Measurements from ENCODE around the gene PTGES2.
A peak's percentile ranks its signal among the peaks of the same experiment; 100 is the strongest.
"Not testable (repeated sequence)": the region's sequence is repeated elsewhere in the genome, so short reads cannot be mapped to it uniquely, and the experiment has no call there.

Gene PTGES2

DNA sequence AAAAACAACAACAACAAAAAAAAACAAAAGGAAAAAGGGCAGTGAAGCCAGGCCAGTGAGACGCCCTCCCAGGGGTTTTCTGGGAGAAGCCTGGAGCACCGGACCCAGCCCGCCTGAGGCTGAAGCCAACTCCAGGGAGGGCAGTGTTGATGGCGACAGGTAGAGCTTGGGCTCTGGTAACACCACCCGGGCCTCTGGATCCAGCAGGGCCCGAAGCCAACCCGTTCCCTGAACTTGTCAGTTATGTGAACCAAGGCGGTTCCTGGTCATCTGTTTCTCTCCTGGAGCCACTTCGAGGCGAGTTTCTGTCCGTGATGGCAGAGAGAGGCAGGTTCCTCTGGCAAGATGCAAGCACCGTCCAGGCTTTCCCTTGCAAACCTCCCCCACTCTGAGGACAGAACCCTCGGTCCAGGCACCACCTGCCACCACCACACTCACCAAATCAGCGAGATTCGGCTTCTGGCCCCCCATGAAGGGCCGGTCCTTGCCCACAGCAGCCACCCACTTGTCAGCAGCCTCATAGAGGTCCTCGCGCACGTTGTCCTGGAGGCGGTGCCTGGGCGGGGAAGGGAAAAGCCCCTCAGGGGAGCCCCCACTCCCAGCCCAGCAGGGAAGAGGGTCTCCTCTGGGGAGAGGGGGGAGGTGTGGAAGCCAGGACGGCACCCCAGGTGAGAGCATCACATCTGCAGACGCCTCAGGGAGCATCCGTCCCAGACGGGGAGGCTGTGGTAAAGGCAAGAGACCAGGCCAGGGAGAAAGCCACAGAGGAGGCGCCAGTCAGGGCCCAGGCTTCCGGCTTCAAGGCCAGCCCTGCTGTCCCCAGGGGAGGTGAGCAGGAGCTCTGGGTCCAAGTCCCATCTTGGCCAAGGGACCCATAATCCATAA lies 5.4 kb downstream of the PTGES2 start:
- Histone ChIP-seq H3K4me3 (no peak overlapping the region), H3K27ac (no peak overlapping the region)

DNA sequence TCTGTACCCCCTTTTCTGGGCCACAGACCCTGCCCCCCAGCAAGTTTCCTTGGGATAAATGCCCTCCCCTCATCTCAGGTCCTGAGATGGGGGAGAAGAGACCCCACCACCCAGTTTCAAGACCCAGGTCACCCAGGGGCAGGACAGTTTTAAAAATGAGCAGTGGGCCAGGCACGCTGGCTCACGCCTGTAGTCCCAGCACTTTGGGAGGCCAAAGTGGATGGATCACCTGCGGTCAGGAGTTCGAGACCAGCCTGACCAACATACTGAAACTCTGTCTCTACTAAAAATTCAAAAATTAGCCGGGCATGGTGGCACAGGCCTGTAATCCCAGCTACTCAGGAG lies 6.1 kb downstream of the PTGES2 start:
- Histone ChIP-seq H3K27ac (no peak overlapping the region), H3K4me3 (no peak overlapping the region)

DNA sequence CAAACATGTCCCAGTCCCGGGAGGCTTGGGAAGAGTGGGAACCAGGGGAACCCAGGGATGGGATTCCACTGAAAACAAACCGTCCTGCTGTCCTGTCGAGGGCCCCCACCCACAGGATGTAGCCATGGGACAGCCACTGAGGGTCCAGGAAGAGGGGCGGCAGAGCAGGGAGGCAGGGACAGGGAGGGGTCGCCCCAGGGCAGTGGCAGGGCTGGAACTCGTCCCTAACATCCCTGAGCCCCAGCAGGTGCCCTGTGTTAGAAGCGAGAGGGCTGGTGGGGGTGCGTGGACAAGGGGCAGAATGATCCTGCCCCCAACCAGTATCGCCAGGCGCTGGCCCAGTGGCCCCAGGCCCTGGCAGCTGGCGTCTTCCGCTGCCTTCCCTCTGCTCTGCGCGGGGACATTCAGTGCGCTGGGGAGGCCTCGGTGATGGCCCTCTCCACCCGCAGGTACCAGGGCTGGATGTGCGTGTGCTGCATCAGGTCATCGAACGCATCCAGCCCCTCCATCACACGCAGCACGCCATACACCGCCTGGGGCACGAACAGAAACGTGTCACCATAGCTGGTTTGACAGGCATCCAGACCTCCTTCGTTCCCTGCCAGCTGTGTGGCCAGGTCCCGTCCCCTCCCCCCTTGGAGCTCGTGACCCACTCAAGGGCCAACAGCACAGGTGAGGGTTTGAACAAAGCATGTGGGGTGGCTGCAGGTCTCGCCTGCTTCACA lies 6.6 kb downstream of the PTGES2 start:
- Histone ChIP-seq H3K27ac (no peak overlapping the region), H3K4me3 (no peak overlapping the region)

DNA sequence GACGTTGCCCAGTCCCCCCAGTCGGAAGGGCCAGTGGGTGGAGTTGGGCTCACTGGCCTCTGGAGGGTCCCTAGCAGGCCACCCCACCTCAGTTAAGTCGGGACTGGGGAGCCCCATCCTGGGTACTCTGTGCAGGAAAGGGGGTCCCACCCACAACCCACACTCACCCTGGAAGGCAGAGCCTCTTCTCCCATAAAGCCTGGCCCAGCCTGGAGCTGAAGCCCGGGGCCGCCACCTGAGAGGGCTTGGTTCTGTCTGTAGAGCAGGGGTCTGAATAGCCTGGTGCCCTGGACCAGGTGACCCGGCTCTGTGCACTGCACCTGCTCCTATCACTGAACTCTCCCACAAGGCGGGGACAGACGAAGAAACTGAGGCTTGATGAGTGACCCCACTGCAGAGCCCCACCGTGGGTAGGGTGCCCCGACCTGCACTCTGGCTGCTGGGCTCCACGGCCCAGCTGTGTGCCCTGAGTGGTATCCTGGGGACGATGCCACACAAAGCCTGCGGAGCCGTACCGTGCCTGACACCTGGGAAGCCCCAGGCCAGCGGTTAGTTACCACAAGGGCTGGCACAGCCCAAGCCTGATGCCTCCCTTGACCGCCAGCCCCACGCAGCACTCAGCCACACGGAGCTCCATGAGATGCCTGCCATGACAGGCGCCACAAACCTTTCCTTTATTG lies 7.3 kb downstream of the PTGES2 start:
- no peak overlapping the region for H3K4me3 ChIP-seq
- H3K27ac ChIP-seq = no peak overlapping the region

DNA sequence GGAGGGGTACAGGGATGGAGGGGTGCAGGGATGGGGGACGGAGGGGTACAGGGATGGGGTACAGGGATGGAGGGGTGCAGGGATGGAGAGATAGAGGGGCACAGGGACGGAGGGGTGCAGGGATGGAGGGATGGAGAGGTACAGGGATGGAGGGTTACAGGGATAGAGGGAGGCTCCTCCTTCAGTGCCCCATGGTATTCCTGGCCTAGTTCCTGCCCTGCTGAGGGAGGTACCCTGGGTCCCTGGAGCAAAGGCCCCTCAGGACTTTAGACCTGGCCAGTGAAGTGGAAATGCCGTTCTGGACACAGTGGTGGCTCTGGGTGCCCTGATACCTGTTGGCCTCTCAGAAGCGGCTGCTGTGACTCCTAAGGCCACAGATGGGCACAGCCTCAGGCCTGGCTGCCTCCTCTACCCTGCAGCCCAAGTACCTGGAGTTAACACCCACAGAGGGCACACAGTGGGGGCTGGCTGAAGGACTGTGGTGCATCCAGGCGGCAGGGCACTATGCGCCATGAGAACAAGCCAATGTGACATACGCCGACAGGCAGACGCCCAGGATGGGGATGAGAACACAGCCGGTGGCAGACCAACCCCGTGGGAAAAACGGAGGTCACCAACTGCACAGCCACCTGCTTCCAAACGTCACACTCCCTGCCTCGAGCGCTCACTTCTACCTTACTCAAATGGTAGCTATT lies 8.4 kb downstream of the PTGES2 start:
- Histone ChIP-seq H3K27ac (no peak overlapping the region), H3K4me3 (no peak overlapping the region)

DNA sequence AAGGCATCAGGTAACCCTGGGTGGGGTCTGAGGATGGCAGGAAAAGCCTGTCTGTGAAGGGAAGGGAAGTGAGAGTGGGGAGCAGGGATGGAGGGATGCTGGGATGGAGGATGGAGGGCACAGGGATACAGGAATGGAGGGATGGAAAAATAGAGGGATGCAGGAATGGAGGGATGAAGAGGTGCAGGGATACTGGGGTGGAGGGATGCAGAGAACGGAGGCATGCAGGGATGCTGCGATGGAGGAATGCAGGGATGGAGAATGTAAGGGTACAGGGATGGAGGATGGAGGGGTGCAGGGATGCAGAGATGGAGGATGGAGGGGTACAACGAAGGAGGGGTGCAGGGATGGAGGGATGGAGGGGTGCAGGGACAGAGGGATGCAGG lies 9.1 kb downstream of the PTGES2 start:
- Histone ChIP-seq H3K27ac (no peak overlapping the region), H3K4me3 (no peak overlapping the region)

DNA sequence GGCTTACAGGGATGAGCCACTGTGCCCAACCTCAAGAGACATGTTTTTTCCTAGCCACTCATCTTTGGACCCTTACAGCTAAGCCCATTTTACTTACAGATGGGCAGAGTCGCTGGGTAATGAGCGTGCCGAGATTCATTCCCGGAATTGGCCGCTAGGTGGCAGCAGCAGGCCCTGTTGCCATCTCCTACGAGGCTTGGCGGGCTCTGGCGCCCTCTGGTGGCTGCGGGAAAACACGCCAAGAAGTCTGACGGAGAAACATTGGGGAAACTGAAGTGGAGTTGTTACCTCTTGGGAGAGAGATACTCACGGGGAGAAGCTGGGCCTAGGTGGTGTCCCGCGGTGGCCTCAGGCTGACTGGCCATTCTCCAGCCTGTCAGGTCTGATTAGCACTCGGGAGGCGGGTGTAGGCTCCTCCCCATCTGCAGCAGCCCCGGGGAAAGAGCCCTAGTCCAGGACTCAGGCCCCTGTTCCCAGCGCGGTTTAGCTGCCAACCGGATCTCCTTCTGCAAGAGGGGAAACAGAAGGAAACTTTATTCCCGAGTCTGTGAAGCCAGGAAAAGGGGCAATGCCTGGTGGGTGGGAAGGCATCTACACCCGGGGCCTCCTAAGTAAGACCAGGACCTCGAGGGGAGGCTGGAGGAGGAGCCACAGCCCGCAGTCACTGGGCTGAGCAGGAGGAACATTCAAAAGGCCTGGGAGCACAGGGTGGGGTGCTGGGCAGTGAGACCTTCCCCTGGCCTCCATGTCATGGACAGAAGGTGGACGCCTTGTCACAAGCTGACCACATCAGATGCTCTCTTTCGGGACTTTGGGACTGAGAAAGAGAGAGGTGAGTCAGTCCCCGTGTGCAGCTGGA lies 9.7 kb downstream of the PTGES2 start:
- H3K27ac ChIP-seq = peak overlapping the region in 1 of 21 experiments; percentile 0
- H3K4me3 ChIP-seq = no peak overlapping the region

DNA sequence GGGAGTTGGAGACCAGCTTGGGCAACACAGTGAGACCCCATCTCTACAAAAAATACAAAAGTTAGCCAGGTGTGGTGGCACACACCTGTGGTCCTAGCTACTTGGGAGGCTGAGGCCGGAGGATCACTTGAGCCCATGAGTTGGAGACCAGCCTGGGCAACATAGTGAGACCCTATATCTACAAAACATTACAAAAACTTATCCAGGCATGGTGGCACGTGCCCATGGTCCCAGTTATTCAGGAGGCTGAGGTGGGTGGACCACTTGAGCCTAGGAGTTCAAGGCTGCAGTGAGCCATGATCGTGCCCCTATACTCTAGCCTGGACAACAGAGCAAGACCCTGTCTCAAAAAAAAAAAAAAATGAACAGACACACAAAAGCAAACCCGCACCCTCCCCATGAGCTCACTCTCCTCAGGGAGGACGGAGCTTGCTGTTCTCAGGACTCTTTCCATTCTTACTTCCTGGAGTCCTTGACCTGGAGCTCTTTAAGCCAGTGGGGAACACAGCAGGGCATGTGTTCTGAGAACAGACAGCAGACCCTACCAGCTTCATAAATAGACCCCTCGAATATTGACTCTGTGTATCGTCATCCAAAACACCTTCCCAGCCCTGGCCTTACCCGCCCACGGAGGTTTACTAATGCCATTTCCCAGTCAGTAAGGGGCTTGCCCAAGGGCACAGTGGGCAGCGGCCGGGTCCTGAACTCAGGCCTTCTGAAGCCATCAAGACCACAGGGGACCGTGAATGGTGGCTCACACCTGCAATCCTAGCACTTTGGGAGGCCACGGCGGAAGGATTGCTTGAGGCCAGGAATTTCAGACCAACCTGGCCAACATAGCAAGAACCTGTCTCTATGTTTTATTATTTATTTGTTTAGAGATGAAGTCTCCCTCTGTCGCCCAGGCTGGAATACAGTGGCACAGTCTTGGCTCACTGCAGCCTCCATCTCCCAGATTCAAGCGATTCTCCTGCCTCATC lies 11.1 kb downstream of the PTGES2 start:
- H3K4me3 ChIP-seq = no peak overlapping the region
- no peak overlapping the region for H3K27ac ChIP-seq

DNA sequence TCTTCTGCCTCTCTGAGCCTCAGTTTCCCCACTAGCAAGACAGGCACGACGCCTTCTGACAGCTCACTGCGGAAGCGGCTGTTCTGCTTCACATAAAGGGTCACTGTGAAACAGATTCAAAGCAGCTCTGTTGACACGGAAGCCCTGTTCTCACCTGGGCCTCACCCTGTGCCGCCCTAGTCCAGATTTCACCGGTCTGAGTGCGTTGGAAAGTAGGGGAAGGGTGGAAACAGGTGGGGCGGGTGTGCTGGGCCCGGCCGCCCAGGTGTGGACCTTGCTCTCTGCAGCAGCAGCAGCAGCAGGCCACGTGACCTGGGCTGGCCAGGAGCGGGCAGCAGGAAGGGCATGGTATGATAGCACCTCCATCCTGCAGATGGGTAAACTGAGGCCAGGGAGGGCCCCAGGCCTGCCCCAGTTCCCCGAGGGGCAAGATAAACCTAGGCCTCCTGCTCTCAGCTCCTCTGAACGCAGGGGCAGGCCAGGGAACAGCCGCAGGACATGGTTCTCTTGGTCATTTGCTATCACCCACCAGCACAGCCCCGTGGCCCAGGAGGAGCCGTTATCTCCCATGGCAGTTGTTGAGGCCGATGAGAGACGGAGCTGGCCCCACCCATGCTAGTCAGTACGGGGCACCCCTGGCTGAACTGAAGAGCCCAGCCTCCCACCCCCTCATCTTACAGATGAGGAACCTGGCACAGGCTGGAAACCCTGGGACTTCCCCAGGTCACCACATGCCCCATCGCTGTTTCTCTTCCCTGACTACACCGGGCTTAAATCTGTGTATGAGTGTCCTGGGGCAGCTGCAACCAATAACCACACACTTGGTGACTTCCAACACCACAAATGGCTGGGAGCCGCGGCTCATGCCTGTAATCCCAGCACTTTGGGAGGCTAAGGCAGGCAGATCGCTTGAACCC lies 12.1 kb downstream of the PTGES2 start:
- H3K27ac ChIP-seq = peak overlapping the region in 1 of 21 experiments; percentile 51
- H3K4me3 ChIP-seq = no peak overlapping the region

DNA sequence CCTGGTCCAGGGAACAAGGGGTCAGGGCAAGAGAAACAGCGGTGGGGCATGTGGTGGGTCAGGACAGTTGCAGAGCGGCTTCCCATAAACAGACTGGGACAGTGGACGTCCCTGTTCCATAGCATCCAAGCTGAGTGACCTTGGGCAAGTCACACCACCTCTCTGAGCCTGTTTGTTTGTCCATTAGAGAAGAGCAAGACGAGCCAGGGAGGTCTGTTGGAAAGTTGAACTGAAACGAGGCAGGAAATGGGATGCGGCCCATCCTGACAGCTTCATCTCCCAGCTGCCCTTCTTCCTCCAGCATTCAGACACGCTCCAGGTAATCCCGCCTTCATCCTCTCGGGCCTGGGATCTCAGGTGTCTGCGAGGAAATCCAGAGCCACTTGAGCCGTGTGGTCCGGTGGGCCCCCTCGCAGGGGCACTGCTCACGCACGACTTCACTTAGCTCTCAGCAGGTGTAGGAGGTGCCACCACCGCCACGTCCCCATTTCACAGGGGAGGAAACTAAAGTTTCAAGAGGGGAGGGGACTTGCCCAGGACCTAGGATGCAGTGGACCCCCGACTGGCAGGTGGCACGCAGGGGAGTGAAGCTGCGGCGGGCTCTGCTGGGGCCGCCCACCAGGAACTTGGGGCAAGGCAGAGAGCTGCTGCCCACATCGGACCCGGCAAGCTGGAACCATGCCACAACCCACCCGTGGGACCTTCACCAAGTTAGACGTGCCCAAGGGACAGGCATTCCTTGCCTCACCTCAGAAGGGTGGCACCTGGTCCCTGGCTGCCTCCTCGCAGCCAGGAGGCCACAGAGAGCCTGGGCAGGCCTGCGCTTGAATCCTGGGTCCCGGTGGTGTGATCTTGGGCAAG lies 13.0 kb downstream of the PTGES2 start:
- H3K27ac ChIP-seq = peak overlapping the region in 1 of 21 experiments; percentile 51
- no peak overlapping the region for H3K4me3 ChIP-seq

DNA sequence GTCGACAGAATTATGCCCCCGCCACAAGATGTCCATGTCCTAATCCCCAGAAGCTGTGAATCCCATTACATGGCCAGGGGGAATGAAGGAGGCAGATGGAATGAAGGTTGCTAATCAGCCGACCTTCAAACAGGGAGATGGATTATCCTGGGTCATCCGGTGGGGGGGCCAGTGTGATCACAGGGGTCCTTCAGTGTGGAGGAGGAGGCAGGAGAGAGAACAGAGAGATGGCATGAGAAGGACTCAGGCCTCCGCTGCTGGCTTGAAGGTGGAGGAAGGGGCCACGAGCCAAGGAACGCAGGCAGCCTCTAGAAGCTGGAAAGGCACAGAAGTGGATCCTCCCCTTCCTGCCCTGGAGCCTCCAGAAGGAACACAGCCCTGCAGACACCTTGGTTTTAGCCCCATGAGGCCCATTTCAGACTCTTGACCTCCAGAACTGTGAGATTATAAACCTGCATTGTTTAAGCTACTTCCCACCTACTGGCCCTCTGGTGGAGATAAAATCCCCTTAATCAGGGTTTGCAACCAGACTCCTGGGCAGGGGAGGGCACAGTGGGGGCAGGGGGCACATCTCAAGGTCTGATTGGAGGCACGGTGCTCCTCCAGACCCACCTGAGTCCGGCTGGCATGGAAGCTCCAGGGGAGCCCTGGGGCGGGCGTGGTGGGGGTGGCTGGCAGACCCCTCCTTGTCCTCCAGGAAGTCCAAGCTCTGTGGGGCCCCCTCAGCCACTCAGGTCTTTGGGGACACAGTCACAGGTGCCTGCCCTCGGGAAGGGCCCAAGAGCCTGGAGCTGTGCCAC lies 13.8 kb downstream of the PTGES2 start:
- Histone ChIP-seq H3K4me3 (no peak overlapping the region), H3K27ac (peak overlapping the region in 1 of 21 experiments; percentile 51)

DNA sequence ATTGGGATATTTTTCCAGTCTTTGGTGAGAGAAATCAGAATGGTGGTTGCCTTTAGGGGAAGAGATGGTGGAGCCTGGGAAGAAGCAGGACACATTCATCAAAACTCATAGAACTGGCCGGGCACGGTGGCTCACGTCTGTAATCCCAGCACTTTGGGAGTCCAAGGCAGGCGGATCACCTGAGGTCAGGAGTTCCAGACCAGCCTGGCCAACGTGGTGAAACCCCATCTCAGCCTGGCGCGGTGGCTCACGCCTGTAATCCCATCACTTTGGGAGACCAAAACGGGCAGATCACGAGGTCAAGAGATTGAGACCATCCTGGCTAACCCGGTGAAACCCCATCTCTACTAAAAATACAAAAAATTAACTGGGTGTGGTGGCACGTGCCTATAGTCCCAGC lies 15.8 kb downstream of the PTGES2 start:
- H3K27ac ChIP-seq, H3K4me3 ChIP-seq: not testable (repeated sequence)

DNA sequence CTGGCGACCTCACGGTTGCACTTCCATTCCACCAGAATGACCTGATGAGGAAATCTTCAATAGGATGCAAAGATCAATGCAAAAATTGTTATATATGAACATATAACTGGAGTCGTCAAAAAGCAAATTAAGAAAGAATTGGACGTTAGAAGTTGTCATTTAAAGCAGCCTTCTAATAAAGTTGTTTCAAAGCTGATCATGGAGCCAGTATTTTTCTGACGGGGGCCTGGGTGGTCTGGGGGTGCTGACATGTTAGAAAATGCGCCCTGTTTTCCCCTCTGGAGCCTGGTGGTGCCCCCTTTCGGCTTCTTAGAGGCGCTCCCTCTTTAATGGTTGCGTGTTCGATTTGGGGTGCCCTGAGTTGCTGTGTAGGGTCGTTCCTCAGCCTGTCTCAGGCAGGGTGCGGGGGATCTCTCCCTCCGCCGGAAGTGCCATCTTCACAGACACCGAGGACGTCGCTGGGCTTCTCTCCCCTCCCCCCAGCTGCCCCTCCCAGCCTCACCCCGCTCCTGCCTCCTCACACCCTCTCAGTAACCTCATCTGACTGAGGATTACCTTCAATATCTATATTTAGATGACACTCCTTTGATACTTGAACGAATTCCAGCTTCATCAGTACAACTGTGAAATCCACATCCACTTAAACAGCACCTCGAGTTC lies 18.3 kb downstream of the PTGES2 start:
- no peak overlapping the region for H3K27ac ChIP-seq
- H3K4me3 ChIP-seq = no peak overlapping the region

DNA sequence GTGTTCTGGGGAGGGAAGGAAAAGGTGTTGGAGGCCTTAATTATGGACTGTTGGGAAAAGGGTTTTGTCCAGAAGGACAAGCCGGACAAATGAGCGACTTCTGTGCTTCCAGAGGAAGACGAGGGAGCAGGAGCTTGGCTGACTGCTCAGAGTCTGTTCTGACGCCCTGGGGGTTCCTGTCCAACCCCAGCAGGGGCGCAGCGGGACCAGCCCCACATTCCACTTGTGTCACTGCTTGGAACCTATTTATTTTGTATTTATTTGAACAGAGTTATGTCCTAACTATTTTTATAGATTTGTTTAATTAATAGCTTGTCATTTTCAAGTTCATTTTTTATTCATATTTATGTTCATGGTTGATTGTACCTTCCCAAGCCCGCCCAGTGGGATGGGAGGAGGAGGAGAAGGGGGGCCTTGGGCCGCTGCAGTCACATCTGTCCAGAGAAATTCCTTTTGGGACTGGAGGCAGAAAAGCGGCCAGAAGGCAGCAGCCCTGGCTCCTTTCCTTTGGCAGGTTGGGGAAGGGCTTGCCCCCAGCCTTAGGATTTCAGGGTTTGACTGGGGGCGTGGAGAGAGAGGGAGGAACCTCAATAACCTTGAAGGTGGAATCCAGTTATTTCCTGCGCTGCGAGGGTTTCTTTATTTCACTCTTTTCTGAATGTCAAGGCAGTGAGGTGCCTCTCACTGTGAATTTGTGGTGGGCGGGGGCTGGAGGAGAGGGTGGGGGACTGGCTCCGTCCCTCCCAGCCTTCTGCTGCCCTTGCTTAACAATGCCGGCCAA lies 19.1 kb downstream of the PTGES2 start:
- Histone ChIP-seq H3K4me3 (no peak overlapping the region), H3K27ac (no peak overlapping the region)
